ENCODE results near the gene SMIM5. TPM values are rescaled to one million over a fixed set of nuclear protein-coding genes. Genes with fewer than 3 reads are reported as not detected.

Gene SMIM5
- total RNA-seq, 1 experiment from 2014 or later = 0.24 TPM

GRCh38 chr17:75662511-75662910 is 29.3 kb downstream of the SMIM5 start:
- Histone ChIP-seq H3K23ac (ENCODE audit: insufficient read length, low read depth, low read length) (no peak overlapping the region), H3K4me1 (ENCODE audit: insufficient read depth, low read length) (no peaks in the 10 kb centered on the region), H2AFZ (ENCODE audit: low read length) (no peak overlapping the region), H2BK20ac (ENCODE audit: low read depth, low read length, poor library complexity, severe bottlenecking) (no peak overlapping the region), H3K23me2 (ENCODE audit: insufficient read length, low read depth, low read length, poor library complexity, severe bottlenecking) (peaks cover under 1% of the 10 kb centered on the region), H2BK12ac (ENCODE audit: insufficient read length, low read depth, low read length) (no peak overlapping the region), H4K5ac (ENCODE audit: insufficient read length, low read depth, low read length) (no peak overlapping the region), H3K18ac (ENCODE audit: insufficient read length, low read depth, low read length) (no peak overlapping the region), H2BK5ac (ENCODE audit: insufficient read length, low read length) (no peak overlapping the region), H3K9me3 (ENCODE audit: control insufficient read depth, low read depth, low read length) (no peaks in the 10 kb centered on the region), H3K27me3 (ENCODE audit: insufficient read depth, low read length) (no peaks in the 10 kb centered on the region), H3K79me1 (ENCODE audit: insufficient read depth, low read depth, low read length, poor library complexity, severe bottlenecking) (peaks cover under 1% of the 10 kb centered on the region), H3K27ac (ENCODE audit: insufficient read length, low read depth, low read length) (no peak overlapping the region), H3K56ac (ENCODE audit: insufficient read length, low read depth, low read length) (no peak overlapping the region), H2BK15ac (ENCODE audit: low read depth, low read length) (no peak overlapping the region), H3K4ac (ENCODE audit: low read depth, low read length) (no peak overlapping the region), H3K79me2 (ENCODE audit: insufficient read depth, low read length) (peaks cover 5% of the 10 kb centered on the region; the same call in 1 of the 2 replicates), H3K4me2 (ENCODE audit: insufficient read depth, insufficient read length, low read length) (no peak overlapping the region), H4K8ac (replicated peaks; ENCODE audit: insufficient read length, low read depth, low read length) (no peak overlapping the region), H3T11ph (ENCODE audit: low read length) (no peak overlapping the region), H3K14ac (ENCODE audit: insufficient read depth, low read length) (no peak overlapping the region), H3K9ac (ENCODE audit: extremely low read depth, insufficient read length, low read length) (no peak overlapping the region), H2BK120ac (ENCODE audit: low read depth, low read length, poor library complexity, severe bottlenecking) (no peak overlapping the region), H4K91ac (ENCODE audit: insufficient read length, low read depth, low read length) (no peak overlapping the region), H4K20me1 (ENCODE audit: control insufficient read depth, insufficient read depth, insufficient read length) (no peaks in the 10 kb centered on the region), H2AK5ac (ENCODE audit: insufficient read length, low read length) (no peak overlapping the region)
- peaks cover 4 to 31% (median 27%) of the 10 kb centered on the region in 3 experiments; a peak in 6 of 7 replicates for H3K36me3 Mint-ChIP-seq (ENCODE audit: insufficient read depth in 1 of 3, low read depth in 3 of 3)
- no peak overlapping the region for H3K4me3 Mint-ChIP-seq
- TF ChIP-seq CTCF (conservative IDR thresholded peaks at IDR 0.05) = no peak
- no peaks in the 10 kb centered on the region for H3K27me3 Mint-ChIP-seq (ENCODE audit: low read depth)
- H3K4me1 Mint-ChIP-seq = peaks cover 3 to 5% of the 10 kb centered on the region in 2 experiments; a peak in 3 of 4 replicates
- no CpG with 5 or more reads among the region's 9 CpGs for WGBS (ENCODE audit: extremely low coverage, insufficient read length, low lambda C conversion rate)
- H3K9me3 Mint-ChIP-seq = no peaks in the 10 kb centered on the region
- H3K27ac Mint-ChIP-seq = no peak overlapping the region
- DNase-seq = no peak

Data from H9 (cell line).